Measurements from ENCODE around the gene GAREM2.

Gene GAREM2

GRCh38 chr2:26189751-26190150, 16.9 kb downstream of the GAREM2 start:
- TF ChIP-seq USF1 (IDR thresholded peaks at IDR 0.05) (no peak), YY1 (IDR thresholded peaks at IDR 0.05; ENCODE audit: low read depth) (no peak), MAX (IDR thresholded peaks at IDR 0.05) (no peak), EGR1 (IDR thresholded peaks at IDR 0.05) (no peak), REST (IDR thresholded peaks at IDR 0.05; ENCODE audit: low read depth) (no peak), FOXM1 (IDR thresholded peaks at IDR 0.05; ENCODE audit: borderline replicate concordance, low read depth) (no peak), TAF1 (IDR thresholded peaks at IDR 0.05; ENCODE audit: low read depth) (no peak), NFIC (IDR thresholded peaks at IDR 0.05) (no peak)

GRCh38 chr2:26190369-26190768, 17.5 kb downstream of the GAREM2 start:
- no peak for TF ChIP-seq EP300 (IDR thresholded peaks at IDR 0.05; ENCODE audit: borderline replicate concordance)

DNA sequence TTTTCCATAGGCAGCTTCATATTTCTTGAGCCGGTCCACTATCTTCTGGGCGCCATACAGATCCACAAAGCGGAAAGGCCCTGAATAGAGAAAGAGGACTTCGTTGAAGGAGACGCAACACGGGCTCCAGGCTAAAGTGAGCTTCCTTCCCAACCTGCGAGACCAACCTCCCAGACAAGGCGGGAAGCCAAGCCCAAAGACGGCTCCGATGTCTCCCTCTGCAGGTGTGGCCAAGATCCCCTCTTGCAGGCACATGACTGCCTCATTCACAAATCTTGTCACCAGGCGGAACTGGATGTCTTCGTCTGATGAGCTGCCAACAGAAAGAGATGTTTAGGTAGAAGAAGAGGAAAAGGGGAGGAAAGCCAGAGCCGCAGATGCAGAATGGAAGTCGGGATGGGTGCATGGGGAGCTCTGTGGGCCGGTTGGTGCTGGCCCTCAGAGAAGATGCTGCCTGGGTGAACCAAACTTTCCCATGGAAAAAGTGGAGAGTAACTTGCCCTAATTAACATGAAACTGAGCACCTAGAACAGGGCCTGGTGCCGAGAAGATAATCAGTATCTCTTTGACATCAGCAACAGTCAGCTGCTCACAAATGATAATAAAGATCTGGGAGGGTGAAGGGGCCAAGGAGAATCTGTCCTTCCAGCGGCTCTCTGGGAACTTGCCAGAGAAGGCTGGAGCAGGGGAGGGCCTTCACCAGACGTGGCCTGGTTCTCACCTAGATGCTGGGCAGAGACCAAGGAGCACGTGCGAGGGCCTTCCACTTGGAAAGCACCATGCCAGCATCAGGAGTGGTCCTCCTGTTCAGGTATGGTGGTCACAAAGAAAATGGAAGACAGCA, 18.6 kb downstream of the GAREM2 start:
- TF ChIP-seq TCF12 (IDR thresholded peaks at IDR 0.05; ENCODE audit: low read depth) (no peak), RAD21 (IDR thresholded peaks at IDR 0.05; ENCODE audit: low read depth) (no peak), NFIC (IDR thresholded peaks at IDR 0.05) (no peak), ZBTB7A (IDR thresholded peaks at IDR 0.05; ENCODE audit: low read depth) (no peak), MAX (IDR thresholded peaks at IDR 0.05) (no peak), CREB1 (IDR thresholded peaks at IDR 0.05; ENCODE audit: low read depth) (no peak), TEAD4 (IDR thresholded peaks at IDR 0.05) (no peak), FOXM1 (IDR thresholded peaks at IDR 0.05; ENCODE audit: borderline replicate concordance, low read depth) (no peak), USF1 (IDR thresholded peaks at IDR 0.05) (no peak), EGR1 (IDR thresholded peaks at IDR 0.05) (no peak), CEBPB (IDR thresholded peaks at IDR 0.05) (no peak), REST (IDR thresholded peaks at IDR 0.05; ENCODE audit: low read depth) (no peak), TAF1 (IDR thresholded peaks at IDR 0.05; ENCODE audit: low read depth) (no peak)

DNA sequence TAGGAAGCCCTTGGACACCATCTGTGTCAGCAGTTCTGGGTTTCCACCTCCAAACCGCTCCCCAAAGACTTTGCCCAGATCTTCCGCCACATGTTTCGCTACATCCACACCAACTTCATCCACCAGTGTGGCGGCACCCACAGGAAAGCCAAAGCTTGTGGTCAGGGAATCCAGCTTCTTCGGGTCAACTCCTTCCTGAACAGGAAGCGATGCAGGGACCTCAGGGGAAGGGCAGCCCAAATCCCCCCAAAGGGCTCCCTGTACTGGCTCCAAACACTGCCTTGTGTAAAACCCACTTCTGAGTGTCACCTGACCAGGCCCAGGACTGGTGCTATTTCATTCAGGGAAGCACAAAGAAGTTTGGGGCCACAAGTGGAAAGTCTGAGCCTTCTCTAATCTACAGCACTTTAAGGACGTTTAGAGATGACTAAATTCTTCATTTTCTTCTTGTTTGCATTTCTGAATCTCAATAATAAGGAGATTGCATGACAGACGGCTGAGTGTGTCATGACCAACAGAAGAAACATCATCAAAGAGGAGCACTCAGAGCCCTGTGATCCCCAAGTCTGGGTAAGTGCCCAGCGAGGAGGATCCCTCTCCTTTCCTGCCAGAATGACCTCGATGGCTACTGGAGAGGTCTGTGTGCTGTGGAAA, 20.8 kb downstream of the GAREM2 start:
- TF ChIP-seq TCF12 (IDR thresholded peaks at IDR 0.05; ENCODE audit: low read depth) (no peak), TEAD4 (IDR thresholded peaks at IDR 0.05) (no peak), USF1 (IDR thresholded peaks at IDR 0.05) (no peak), FOXM1 (IDR thresholded peaks at IDR 0.05; ENCODE audit: borderline replicate concordance, low read depth) (no peak), EP300 (IDR thresholded peaks at IDR 0.05; ENCODE audit: borderline replicate concordance) (no peak), ZBTB7A (IDR thresholded peaks at IDR 0.05; ENCODE audit: low read depth) (no peak), YY1 (IDR thresholded peaks at IDR 0.05; ENCODE audit: low read depth) (no peak), CREB1 (IDR thresholded peaks at IDR 0.05; ENCODE audit: low read depth) (no peak), CEBPB (IDR thresholded peaks at IDR 0.05) (no peak), NFIC (IDR thresholded peaks at IDR 0.05) (no peak), MAX (IDR thresholded peaks at IDR 0.05) (no peak)
